ENCODE results near the gene RAB30. TPM values are rescaled to one million over a fixed set of nuclear protein-coding genes. Genes with fewer than 3 reads are reported as not detected.

Gene RAB30, protein sequence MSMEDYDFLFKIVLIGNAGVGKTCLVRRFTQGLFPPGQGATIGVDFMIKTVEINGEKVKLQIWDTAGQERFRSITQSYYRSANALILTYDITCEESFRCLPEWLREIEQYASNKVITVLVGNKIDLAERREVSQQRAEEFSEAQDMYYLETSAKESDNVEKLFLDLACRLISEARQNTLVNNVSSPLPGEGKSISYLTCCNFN
- total RNA-seq, result 52.2 and 52.7 TPM in 2 replicates

DNA sequence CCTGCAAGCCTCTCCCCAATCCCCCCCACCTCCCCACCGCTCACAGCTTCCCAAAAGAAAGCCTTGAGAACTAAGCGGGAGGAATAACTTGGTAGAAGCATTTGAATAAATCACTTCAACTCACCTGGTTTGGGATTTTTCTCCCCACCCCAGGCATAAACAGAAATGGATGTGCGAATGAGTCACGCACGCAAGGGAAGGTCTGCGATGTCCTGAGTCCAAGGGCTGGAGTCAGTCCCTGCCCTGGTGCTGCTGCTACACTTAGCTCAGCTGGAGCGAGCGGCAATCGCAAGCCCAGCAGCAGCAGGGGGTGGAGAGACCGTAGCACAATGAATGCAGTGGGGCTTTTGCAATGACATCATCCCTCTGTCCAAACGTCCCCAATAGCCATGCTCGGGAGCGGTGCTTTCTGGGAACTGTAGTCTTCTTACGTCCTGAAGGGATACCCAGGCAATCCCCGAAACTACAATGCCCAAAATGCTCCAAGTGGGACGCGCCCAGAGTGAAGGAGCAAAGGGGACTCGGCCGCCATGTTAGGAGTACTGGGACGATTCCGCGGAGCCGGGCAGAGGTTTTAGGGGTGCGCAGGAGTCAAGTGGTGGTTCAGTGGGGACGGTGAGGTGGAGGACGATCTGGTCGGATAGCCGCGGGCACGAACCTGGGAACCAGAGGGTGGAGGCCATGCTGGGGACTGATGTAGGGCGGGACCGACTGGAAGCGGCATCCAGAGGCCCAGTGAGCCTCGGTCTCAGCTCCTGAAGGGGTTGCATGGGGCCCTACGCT is at the start of gene RAB30:
TSS of gene RAB30 (minus strand) at position 331 of the 783 bp plus-strand sequence. CDS start 74,581 bp downstream, outside the sequence.

Small RNAs within 50 kb of the gene (small RNA-seq; reads per million reads assigned to genes)
- not detected for gene SNORA70E

Other genes with a start within 250 kb of the RAB30 start
- gene PRCP, start 171.5 kb downstream of the RAB30 start, total RNA-seq, result 57.3 and 58.9 TPM in 2 replicates
- 0.73 and 1.8 TPM in 2 replicates for gene DDIAS, start 170.2 kb downstream of the RAB30 start, total RNA-seq
- gene PCF11, start 85.2 kb upstream of the RAB30 start, total RNA-seq, result 49.3 and 55.5 TPM in 2 replicates
- 11.3 and 14.3 TPM in 2 replicates for gene ANKRD42, start 121.8 kb upstream of the RAB30 start, total RNA-seq
- 41.2 and 41.4 TPM in 2 replicates for gene CCDC90B, start 214.5 kb upstream of the RAB30 start, total RNA-seq

Measured in hair follicle dermal papilla cell (primary cell).